ENCODE data around the gene S100A5.

S100A5 gene

DNA sequence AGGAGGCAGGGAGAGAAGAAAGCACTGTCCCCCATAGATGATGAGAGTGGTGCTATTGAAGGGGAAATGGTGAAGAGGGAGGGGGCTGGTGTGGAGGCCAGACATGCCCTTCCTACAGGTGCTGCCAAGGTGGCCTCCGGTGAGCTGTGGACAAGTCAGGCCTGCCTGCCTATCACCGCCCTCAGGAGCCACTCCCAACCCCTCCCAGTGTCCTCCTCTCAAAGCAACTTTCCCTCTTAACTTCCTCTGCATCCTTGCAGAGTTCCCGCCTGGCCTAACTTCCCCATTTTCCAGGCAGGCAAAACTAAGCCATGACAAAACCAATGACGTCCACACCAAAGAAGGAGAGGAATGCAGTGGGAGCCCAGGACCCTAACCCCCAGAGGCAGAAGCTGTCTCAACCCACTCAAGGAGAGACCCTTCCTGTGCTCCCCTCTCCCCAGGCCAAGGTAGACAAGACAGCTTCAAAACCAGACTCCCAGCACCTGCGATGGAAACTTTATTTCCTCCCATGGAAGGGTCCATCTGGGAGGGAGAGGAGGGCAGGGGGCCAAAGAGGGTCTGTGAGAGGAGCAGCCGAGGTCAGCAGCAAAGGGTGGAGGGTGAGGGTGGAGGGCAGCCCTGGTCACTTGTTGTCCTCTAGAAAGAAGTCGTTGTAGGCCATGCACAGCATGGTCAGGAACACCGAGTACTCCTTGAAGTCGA is 3.9 kb downstream of the S100A5 start:
- peak overlapping the region; percentile 58 for H3K4me3 ChIP-seq (ENCODE audit: low read depth, low read length)
- TF ChIP-seq, protein P1, sequence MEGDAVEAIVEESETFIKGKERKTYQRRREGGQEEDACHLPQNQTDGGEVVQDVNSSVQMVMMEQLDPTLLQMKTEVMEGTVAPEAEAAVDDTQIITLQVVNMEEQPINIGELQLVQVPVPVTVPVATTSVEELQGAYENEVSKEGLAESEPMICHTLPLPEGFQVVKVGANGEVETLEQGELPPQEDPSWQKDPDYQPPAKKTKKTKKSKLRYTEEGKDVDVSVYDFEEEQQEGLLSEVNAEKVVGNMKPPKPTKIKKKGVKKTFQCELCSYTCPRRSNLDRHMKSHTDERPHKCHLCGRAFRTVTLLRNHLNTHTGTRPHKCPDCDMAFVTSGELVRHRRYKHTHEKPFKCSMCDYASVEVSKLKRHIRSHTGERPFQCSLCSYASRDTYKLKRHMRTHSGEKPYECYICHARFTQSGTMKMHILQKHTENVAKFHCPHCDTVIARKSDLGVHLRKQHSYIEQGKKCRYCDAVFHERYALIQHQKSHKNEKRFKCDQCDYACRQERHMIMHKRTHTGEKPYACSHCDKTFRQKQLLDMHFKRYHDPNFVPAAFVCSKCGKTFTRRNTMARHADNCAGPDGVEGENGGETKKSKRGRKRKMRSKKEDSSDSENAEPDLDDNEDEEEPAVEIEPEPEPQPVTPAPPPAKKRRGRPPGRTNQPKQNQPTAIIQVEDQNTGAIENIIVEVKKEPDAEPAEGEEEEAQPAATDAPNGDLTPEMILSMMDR (IDR thresholded peaks at IDR 0.05; ENCODE audit: low read depth, low read length), result no peak
- TF ChIP-seq, protein P2, sequence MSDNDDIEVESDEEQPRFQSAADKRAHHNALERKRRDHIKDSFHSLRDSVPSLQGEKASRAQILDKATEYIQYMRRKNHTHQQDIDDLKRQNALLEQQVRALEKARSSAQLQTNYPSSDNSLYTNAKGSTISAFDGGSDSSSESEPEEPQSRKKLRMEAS (IDR thresholded peaks at IDR 0.05; ENCODE audit: low read depth, low read length), result no peak
- TF ChIP-seq MYC (IDR thresholded peaks at IDR 0.05; ENCODE audit: low read depth, low read length) (no peak), POLR2A (IDR thresholded peaks at IDR 0.05; ENCODE audit: extremely low read depth, insufficient read length) (no peak)
- DNase-seq (ENCODE audit: low read depth), result no peak

DNA sequence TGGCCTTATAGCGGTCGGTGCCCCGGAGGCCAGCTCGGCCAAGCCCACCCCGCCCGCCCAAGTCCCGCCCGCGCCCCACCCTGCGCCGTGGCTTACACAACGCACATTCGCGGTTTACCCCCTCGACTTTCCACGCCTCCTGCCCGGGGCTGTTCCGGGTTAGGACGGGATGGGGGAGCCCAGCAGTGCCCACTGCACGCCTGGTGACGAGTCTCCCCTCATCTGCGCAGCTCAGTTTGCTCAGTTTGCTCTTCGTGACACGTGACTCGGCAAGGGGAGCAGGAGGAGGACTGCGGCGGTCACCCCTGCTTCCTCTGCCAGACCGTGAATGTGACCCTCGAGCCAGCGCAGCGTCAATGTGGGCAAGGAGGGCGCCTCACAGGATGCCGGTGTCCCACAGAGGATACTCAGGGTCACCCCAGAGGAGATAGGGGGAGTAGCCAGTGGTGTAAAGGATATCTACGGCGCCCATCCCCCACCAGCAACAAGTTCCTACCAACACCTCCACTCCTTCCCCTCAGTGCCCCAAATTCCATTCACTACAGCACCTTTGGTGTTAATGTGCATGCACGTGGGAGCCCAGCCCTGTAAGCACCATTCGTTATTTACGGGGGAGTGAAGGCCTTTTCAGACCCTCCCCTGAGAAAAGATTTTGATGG is 4.6 kb downstream of the S100A5 start:
- TF ChIP-seq POLR2A (IDR thresholded peaks at IDR 0.05; ENCODE audit: extremely low read depth, insufficient read length) (peak; percentile 35), MYC (IDR thresholded peaks at IDR 0.05; ENCODE audit: low read depth, low read length) (peak; percentile 46)
- TF ChIP-seq, protein P1 (IDR thresholded peaks at IDR 0.05; ENCODE audit: low read depth, low read length), result no peak
- TF ChIP-seq, protein P2 (IDR thresholded peaks at IDR 0.05; ENCODE audit: low read depth, low read length), result peak; percentile 94
- peak overlapping the region; percentile 58 for H3K4me3 ChIP-seq (ENCODE audit: low read depth, low read length)
- peak; percentile 87 for DNase-seq (ENCODE audit: low read depth)

DNA sequence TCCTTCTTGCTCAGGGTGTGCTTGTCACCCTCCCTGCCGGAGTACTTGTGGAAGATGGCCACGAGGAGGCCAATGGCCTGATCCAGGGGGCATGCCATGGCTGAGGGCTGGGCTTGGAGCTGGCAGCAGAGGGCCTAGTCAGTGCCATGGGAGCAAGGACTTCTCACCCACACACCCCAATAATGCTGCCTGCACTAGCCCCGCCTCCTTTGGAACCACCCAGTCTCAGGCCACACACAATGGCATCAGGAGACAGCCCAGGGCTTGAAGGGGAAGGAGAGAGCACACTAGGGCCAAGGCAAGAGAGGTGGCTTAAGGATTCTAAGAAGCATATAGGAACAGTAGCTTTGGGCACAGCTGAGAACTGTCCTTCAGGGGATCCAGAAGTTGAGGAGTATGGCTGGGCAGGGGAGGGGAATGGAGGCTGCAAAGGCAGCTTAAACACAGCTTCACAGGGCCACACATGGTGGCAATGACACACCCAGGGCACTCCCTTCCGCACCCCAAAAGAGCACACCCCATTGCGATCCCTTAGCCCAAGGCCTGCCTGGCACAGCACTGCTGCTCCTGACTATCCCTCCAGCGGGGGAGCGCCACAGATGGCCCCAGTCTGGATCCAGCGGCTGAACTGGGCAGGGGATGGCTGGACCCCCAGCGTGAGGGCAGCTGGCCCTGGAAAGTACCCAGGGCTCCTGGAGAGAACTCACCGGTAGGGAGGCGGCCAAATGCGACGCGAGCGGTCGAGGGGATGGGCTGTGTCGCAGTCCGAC is 5.3 kb downstream of the S100A5 start, which contains the start of gene S100A6:
Gene S100A6 (minus strand): TSS at position 750 of the 770 bp plus-strand sequence. CDS start 652 bp downstream, at position 98.
- DNase-seq (ENCODE audit: low read depth), result peak; percentile 48
- peak within 1 kb of the TSS; percentile 58 for H3K4me3 ChIP-seq (ENCODE audit: low read depth, low read length)
- no peak for TF ChIP-seq MYC (IDR thresholded peaks at IDR 0.05; ENCODE audit: low read depth, low read length)
- TF ChIP-seq POLR2A (IDR thresholded peaks at IDR 0.05; ENCODE audit: extremely low read depth, insufficient read length), result no peak
- TF ChIP-seq, protein P2 (IDR thresholded peaks at IDR 0.05; ENCODE audit: low read depth, low read length), result no peak
- TF ChIP-seq, protein P1 (IDR thresholded peaks at IDR 0.05; ENCODE audit: low read depth, low read length), result no peak

DNA sequence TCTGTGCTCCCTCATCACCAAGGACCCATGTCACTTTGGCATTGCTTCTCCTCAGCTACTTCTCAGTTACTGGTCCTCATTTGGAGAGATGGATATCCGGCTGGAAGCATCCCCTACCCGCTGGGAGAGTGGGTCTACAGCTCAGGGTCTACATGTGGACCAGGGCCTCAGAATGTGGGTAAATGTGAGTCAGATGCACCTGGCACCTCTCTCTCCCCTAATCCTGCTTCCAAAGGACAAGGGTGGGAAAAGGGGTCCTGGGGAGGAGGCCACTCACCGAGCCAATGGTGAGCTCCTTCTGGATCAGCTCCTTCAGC is 5.9 kb downstream of the S100A5 start:
- TF ChIP-seq, protein P2 (IDR thresholded peaks at IDR 0.05; ENCODE audit: low read depth, low read length), result no peak
- TF ChIP-seq, protein P1 (IDR thresholded peaks at IDR 0.05; ENCODE audit: low read depth, low read length), result no peak
- TF ChIP-seq MYC (IDR thresholded peaks at IDR 0.05; ENCODE audit: low read depth, low read length) (no peak), POLR2A (IDR thresholded peaks at IDR 0.05; ENCODE audit: extremely low read depth, insufficient read length) (no peak)
- H3K4me3 ChIP-seq (ENCODE audit: low read depth, low read length), result peak overlapping the region; percentile 58
- no peak for DNase-seq (ENCODE audit: low read depth)

DNA sequence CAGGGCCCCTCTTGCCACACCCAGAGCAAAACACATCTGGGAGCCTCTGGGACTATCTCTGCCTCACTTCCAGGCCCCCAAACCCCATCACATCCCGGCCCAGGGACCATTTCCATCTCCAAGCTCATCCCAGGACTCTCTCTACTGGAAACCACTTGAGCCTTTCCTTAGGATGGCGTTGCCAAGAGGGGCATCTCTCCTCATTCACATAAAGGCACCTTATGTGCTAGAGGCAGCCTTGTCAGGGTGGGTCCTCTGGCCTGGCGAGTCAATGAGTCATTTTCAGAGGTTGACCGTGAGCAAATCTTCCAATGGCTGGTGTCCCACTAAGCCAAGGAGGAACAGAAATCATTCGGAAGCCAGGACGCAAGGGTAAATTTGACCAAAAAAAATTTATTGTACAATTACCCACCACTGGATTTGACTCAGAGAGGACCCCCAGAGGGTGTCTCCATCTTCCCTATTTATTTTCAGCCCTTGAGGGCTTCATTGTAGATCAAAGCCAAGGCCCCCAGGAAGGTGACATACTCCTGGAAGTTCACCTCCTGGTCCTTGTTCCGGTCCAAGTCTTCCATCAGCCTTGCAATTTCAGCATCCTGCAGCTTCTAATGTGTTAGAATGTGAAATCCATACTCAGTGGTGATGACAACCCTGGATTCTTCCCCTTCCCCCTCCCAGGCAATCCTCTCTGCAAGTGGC is 6.4 kb downstream of the S100A5 start:
- no peak overlapping the region for H3K4me3 ChIP-seq (ENCODE audit: low read depth, low read length)
- TF ChIP-seq, protein P1 (IDR thresholded peaks at IDR 0.05; ENCODE audit: low read depth, low read length), result no peak
- TF ChIP-seq MYC (IDR thresholded peaks at IDR 0.05; ENCODE audit: low read depth, low read length), result no peak
- TF ChIP-seq, protein P2 (IDR thresholded peaks at IDR 0.05; ENCODE audit: low read depth, low read length), result no peak
- no peak for TF ChIP-seq POLR2A (IDR thresholded peaks at IDR 0.05; ENCODE audit: extremely low read depth, insufficient read length)
- no peak for DNase-seq (ENCODE audit: low read depth)

Data from NB4 (cell line).